ENCODE measurements around the gene TCAF2.
A peak's percentile ranks its signal among the peaks of the same experiment; 100 is the strongest.
"Not testable (repeated sequence)": the region's sequence is repeated elsewhere in the genome, so short reads cannot be mapped to it uniquely, and the experiment has no call there.

Gene TCAF2

DNA sequence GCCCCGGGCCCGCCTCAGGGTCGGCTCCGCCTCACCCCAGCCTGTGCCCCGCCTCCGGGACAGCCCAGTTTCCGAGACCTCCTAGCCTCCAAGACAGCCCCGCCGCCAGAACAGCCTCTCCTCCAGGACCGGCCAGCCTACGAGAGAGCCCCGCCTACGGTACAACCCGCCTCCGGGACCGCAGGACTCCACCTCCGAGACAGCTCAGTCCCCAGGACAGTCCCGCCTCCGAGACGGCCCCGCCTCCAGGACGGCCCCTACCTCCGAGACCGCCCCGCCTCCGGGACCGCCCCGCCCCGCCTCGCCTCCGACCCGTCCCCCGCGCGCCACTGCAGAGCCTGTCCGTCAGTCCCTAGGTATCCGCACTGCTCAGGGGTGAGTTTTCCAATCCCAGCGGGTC, at the start of gene TCAF2:
TSS of gene TCAF2 (plus strand) at position 329 of the 400 bp plus-strand sequence.
- peak; percentile 78 for DNase-seq

DNA sequence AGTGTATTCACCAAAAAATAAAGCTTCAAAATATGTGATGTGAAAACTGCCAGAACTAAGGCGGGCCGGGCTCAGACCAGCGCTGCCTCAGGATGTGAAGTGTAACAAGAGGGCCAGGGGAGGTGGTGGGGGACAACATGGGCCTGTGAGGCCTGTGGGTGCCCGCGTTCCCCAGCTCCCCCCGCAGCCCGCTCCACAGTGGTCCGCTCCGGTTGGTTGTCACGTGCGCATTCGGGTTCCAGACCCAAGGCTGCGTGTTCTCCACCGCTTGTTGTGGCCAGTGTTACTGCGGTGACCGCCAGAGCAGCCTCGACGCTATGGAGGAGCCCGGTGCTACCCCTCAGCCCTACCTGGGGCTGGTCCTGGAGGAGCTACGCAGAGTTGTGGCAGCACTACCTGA, 49.3 kb upstream of the TCAF2 start, which contains the start of gene CTAGE15:
TSS of gene CTAGE15 (plus strand) at position 301 of the 400 bp plus-strand sequence. CDS start at position 318, 17 bp downstream.
- DNase-seq, result not testable (repeated sequence)

DNA sequence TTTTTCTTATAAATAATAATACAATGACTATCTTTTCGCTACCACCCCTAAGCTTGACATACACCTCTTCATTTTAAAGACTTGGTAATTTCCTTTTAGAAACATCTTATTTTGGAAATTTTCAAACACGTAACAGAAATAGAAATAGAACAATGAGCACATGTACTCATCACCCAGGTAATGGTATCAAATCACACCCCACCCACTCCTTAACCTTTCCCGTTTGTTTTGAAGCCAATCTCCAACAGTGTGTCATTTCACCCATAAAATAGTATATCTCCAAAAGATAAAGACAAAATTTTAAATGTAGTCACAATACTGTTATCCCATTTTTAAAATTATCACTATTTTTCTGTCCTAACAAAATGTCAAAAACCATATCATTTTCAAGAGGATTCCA, 32.6 kb upstream of the TCAF2 start:
- not testable (repeated sequence) for DNase-seq

DNA sequence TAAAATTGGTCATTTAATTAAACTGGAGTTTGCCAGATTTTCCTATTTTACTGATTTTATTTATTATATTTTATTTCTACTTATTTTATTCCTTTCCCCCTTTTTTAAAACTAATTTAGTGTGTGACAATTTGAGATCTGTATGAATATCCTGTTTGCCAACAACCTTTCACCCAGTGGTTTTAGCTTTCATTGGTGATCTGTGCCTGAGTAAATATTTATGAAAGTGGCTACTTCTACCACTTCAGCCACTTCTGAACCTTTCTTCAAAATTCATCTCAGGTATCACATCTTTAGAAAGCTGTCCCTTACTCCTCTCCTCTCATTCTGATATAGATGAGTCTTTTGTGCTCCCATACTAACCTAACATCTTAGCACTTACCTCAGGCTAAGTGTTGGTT, 30.9 kb upstream of the TCAF2 start:
- not testable (repeated sequence) for DNase-seq

DNA sequence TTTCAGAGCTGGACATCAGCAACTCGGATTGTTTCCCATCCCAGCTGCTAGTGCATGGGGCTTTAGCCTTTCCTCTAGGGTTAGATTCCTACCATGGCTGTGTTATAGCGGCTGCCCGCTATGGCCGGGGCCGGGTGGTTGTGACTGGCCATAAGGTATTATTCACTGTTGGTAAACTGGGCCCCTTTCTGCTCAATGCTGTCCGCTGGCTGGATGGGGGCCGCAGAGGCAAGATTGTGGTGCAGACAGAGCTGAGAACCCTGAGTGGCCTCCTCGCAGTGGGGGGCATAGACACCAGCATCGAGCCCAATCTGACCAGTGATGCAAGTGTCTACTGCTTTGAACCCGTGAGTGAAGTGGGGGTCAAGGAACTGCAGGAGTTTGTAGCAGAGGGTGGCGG, 22.7 kb upstream of the TCAF2 start:
- DNase-seq, result not testable (repeated sequence)

DNA sequence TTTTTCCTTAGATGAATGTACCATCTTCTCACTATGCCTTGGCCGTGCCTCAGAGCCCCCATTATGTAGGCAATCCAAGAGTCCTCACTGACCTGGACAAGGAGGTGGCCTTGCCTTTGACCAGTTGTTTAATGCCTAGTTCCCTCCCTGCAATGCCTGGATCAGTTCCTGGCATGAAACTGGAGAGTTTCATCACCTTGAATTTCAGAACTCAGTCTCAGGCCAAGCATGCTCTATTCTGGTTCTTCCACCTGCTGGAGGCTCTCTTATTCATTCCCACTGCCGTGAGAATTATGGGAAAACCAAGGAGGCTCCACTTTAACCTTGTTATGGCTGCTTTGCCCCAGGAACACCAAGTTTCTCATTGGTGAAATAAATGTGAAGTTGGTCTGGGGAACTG, 17.2 kb upstream of the TCAF2 start:
- DNase-seq, result not testable (repeated sequence)

DNA sequence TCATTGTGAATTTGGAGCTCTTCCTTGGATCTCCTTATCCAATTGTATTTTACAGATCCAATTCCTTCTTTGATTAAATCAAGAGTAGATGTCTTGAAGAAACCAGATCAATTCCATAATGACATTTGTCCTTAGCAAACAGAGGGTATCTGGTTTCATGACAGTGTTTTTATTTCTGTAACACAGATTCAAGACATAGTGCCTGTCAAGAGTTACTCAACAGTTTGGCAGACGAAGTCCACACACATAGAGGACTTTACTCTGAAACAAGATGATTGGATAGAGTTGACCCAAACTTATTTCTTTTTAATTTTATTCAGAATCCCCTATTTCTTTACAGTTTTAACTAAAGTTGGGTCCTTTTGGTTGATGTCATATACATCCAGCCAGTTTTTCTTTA, 14.7 kb upstream of the TCAF2 start:
- not testable (repeated sequence) for DNase-seq

DNA sequence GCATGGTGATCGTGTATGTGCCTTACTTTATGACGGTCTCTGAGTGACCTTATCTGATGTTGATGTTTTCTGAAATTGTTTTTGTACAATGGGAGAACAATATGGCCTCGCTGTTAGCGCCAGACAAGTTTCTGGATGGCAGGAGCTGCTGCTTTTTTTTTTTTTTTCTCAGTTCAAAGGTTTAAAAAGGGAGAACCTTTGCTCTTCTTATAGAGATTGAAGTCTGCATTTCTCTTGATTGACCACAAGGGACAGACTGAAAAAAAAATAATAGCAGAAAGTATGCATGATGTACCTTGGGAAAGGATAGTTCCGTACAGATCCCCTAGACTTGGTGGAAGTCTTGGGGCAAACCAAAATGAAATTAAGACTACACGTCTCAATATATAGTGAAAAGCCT, 5.2 kb upstream of the TCAF2 start:
- DNase-seq, result not testable (repeated sequence)

DNA sequence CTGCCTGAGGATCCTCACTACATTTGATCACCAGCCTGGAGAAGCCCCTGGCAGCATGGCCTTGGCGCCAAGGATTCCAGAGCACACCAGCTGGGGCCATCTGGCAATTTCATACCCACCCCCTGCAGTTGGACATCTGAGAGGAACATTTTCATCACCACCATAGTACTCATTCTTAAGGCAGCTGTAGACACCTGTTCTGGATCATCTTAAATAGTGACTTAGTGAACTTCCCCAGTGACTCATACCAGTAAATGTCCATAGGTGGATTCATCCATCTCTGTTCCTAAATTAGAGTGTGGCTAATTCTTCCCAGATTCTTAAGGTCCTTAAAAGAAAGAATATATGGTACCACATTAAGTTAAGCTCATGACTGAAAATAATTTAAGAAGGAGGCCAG, 3.6 kb upstream of the TCAF2 start:
- not testable (repeated sequence) for DNase-seq

DNA sequence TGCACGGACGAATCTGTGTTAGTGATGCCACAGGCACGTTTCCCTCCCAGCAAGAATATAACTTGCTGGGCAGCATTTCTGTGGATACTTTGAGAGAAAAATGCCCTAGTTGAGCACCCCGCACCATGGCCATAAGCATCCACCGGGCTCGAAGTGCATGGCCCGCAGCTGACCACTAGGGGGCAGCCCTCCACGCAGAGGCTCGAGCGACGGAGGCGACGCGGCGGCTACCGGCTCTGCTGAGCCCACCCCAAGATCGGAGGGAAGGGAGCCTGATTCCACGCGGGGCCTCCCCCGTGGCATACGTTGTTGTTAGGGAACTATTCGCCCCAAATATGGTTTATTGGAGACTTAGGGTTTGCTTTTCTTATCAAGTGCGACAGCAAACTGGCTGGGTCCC, 716 bp upstream of the TCAF2 start:
- not testable (repeated sequence) for DNase-seq

DNA sequence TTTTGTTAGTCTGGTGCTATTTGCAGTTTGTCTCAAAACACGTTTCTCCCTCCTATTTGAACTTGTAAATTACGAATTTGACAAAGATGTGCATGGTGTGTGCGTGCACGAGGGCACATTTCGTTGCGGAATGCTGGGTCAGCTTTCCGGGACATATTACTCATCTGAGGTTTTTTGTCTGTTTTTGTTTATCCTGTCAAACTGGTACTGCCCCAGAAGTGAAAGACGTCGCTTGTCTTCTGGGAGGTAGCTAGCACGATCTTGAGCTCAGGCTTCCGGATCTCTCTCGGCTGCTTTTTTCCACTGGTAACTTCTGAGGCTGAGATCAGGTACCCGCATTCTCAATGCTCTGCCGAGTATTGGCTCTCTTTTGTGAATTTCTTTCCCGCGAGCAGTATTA, 401 bp downstream of the TCAF2 start:
- DNase-seq, result not testable (repeated sequence)

DNA sequence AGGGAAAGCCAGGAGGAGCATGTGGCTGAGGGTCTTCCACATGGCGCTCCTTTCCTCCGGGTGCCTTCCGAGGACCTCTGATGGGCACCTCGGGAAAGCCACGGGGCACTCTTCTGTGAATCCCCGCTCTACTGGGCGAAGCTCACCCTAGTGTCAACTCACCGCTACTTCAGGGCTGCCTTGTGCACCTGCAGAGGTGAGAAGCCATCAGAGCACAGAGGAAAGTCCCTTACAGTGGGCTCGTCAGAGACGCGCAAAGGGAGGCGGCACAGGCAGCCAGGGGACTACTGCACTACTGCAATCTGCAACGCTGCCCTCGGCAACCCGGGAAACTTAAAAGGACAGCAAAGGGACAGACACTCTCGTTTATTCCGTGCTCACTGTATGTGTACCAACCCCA, 1.4 kb downstream of the TCAF2 start:
- DNase-seq, result not testable (repeated sequence)

DNA sequence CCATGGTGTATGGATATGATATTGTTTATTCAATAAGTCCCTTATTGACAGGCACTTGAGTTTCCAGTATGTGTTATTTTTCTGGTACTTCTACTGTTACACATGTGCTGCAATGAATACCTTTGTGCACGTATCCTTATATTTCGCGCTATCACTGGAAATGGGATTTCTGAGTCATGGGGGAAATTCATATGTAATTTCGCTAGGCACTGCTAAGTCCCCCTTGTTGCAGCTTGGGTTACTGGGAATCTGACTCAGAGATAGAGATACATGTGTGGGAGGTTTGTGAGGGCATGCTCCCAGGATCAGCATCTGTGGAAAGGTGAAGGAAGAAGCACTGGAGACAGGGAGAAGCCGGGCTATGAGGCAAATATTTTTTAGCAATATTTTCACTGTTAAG, 9.9 kb downstream of the TCAF2 start:
- not testable (repeated sequence) for DNase-seq

DNA sequence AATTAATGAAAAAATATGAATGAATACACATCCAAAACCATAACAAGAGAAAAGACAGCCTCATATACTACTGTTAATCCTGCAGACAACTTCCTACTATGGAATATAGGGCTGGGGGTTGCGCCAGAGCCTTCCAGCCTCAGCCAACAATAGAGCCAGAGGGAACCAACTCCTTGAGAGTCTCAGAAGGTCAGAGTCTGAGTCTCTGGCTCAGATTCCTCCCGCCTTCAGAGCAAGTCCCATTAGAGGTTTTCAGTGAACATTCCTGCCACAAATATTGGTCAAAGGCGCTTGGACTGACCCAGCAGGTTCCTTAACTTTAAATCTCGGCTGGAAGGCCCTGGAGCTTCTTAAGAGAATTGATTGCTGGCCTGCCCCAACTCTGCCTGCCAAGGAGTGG, 11.7 kb downstream of the TCAF2 start:
- DNase-seq, result not testable (repeated sequence)

DNA sequence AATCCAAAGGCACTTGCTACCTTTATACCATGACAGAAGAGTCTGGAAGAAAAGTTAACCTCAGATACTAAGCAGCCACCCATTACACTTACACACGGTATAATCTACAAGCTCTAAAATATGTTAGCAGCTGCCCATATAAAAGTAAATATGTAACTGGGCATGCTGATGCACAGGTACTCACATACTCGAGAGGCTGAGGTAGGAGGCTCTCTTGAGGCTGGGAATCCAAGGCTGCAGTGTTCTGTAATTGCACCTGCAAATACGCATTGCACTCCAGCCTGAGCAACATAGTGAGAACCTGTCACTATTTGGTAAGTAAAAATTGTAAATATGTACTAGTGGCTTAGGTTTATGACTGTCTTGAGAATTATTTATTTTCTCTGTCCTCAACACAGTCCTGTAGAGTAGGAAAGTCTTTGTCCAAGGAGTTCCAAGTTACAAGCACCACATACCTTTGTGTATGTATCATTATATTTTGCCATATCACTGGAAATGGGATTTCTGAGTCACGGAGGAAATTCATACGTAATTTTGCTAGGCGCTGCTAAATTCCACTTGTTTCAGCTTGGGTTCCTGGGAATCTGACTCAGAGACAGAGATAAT, 12.3 kb downstream of the TCAF2 start:
- DNase-seq, result not testable (repeated sequence)

DNA sequence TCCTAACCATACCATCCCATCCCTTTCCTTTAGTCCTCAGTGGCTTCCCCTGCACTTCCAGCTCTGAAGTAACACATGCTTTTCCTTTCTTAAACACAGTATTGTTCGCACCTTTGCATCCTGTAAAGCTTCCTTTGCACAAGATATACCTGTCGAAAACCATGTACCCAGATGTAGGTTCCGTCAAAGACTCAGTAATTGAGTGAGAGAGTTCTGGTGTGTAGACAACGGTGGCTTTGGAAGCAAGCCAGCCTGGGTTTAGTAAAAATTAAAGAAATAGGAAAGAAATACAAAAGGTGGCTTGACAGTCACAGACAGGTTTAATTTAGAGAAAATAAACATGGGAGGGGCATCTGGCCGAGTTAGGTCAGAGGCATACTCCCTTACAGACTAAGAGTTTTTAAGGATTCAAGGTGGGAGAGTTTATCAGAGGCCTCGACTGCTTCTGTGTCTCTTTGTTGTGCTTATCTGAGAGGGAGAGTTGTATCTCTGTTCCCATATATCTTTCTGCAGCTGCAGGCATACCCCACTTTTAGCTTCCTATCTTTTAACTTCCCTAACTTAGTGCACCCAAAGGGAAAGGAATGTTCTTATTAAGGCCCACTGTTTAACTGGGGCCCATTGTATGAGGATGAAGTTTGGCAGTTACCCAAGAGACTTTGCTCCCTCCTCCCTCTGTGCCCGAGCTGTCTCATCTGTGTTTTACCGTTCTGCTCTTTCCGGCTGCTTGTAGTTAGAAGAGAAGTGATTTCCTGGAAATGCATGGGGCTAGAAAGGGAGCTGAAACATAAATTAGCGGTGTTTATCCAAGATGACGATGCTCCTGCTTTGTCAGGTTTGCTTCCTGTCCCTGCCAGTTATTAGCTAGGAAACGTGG, 14.8 kb downstream of the TCAF2 start:
- not testable (repeated sequence) for DNase-seq

DNA sequence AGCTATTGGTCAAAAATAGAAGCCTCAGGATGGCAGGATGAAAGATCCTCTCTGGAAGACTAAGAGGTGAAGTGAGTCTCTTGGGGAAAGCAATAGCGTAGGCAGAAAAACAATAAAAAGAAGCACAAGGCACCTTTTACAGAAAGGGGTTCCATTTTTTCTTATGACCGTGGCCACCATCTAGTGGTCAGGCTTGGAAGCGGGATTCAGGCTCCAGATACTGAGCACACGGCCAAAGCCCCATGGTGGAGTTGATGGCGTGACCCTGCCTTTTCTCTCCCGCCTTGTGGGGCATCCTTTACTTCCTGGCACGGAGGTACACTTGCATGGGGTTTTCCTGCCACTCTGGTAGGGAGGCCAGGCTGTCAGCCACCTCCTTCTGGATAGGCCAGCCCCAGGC, 18.6 kb downstream of the TCAF2 start:
- not testable (repeated sequence) for DNase-seq

DNA sequence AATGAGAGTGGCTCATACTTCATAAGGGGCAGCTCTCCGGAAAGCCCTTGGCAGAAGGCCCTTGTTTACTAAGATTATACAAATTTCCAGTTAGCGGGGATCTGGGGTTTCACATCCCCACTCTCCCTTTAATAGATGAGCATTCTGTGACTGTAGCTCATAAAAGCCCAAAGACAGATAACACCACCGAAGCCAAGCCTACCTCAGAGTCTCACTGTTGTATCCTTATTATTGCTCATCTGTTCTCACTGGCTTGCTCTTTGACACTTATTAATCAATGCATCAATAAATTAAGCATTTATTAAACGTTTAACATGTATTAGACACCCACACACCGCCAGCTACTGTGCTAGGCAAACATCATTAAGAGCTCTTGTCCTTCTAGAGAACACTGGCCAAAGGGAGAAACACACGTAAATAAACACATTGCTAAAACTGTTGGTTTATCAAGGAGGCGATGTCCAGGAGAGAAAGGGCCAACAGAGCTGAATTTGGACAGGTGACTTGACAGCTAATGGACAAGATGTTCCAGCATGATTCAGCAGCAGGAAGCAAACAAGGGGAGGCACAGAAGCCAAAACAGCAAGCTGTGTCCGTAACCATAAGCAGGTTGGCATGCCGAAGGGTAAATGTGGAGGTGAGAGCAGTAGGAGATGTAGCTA, 19.9 kb downstream of the TCAF2 start:
- not testable (repeated sequence) for DNase-seq

DNA sequence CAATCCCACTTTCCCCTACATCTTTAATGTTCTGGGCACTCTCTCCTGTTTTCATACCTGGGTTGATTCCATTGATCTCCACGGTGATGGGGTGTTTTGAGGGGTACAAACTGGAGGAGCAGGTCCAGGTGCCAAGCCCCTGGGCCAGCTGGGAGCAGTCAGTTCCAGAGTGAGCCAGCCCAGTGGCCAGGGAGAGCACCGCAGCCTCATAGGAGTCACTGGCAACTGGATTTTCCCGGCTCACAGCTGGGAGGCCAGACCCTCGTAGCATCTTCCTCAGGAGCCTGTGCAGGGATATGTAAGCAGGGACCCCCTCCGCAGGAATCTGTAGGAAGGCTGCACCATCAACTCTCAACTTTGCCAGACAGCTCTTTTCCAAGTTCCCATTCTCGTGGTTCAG, 25.8 kb downstream of the TCAF2 start:
- DNase-seq, result not testable (repeated sequence)

DNA sequence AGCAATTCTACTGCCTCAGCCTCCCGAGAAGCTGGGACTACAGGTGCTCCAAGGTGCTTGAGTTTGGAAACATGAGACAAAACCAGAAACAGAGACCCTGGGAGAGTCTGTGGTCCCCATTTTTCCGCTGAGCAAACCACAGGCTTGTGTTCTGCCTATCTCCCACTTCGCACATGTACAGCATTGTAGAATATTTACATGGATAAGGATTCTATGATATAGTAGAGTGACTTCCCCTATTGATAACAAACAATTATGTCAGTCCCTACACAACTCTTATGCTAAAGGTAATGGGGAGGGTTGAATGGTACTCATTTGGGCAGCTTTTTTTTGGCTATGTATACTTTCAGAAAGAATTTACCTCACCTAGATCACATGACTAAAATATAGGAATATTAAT, 29.1 kb downstream of the TCAF2 start:
- not testable (repeated sequence) for DNase-seq

DNA sequence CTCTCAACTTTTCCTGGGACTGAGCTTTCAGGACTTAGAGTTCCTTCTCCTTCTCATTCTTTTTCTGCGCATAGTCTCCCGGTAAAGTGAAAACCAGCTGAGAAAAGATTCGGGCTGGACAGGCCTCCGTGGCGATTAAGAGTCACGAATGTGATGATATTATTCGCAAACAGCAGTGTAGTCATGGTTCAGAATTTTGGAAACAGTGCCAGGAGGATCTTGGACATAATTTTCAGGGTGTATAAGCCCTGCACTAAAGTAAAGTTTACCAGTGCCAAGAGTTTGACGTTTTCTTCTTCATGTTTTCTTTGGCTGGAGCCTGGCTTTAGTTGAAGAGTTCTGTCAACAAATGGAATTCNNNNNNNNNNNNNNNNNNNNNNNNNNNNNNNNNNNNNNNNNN, 29.7 kb downstream of the TCAF2 start:
- DNase-seq, result not testable (repeated sequence)

Data from CD4-positive, alpha-beta T cell treated with Interleukin-21 for 1 hour (primary cell).